GM10266 (cell line): Measurements from ENCODE around the gene SLC13A2.
"Not testable (repeated sequence)": the region's sequence is repeated elsewhere in the genome, so short reads cannot be mapped to it uniquely, and the experiment has no call there.

Experiments
- DNase-seq: peaks from one replicate; pipeline ENCODE4 v3.0.0; 2012; ENCODE audit errors: extremely low spot score
- TF ChIP-seq, protein P1 (sequence below): IDR thresholded peaks from 2 replicates; pipeline ENCODE4 v1.5.1; 2012; ENCODE audit warnings: mild to moderate bottlenecking, low read depth; ENCODE audit not compliant: control insufficient read depth, insufficient read depth; ENCODE audit errors: missing control alignments

Gene SLC13A2

GRCh38 chr17:28466521-28467048 is 6.9 kb upstream of the SLC13A2 start:
- TF ChIP-seq, protein P1, sequence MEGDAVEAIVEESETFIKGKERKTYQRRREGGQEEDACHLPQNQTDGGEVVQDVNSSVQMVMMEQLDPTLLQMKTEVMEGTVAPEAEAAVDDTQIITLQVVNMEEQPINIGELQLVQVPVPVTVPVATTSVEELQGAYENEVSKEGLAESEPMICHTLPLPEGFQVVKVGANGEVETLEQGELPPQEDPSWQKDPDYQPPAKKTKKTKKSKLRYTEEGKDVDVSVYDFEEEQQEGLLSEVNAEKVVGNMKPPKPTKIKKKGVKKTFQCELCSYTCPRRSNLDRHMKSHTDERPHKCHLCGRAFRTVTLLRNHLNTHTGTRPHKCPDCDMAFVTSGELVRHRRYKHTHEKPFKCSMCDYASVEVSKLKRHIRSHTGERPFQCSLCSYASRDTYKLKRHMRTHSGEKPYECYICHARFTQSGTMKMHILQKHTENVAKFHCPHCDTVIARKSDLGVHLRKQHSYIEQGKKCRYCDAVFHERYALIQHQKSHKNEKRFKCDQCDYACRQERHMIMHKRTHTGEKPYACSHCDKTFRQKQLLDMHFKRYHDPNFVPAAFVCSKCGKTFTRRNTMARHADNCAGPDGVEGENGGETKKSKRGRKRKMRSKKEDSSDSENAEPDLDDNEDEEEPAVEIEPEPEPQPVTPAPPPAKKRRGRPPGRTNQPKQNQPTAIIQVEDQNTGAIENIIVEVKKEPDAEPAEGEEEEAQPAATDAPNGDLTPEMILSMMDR = no peak
- DNase-seq = no peak

DNA sequence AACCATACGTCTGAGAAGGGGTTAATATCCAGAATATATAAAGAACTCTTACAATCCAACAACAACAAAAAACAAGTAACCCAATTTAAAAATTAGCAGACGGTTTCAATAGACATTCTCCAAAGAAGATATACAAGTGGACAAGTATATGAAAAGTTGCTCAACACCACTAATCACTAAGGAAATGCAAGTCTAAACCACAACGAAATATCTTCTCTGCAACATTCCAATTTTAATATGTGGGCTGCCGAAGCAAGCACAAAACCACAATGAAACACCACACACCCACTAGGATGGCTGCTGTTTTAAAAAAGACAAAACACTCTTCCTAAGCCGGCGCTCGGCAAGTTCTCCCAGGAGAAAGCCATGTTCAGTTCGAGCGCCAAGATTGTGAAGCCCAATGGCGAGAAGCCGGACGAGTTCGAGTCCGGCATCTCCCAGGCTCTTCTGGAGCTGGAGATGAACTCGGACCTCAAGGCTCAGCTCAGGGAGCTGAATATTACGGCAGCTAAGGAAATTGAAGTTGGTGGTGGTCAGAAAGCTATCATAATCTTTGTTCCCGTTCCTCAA is 5.9 kb upstream of the SLC13A2 start:
- TF ChIP-seq, protein P1 = no peak

GRCh38 chr17:28468033-28468735 is 5.3 kb upstream of the SLC13A2 start:
- DNase-seq = not testable (repeated sequence)

More for the DNA sequence above, 5.9 kb upstream of the SLC13A2 start:
- no peak for DNase-seq

- TF ChIP-seq, protein P1 = no peak
- DNase-seq = no peak
Observed at GRCh38 chr17:28468781-28469180, 4.7 kb upstream of the SLC13A2 start.

GRCh38 chr17:28469376-28469775 is 4.1 kb upstream of the SLC13A2 start:
- DNase-seq = no peak
- TF ChIP-seq, protein P1 = no peak

- TF ChIP-seq, protein P1 = no peak
- DNase-seq = no peak
Observed at GRCh38 chr17:28470266-28470913, 3.1 kb upstream of the SLC13A2 start.

GRCh38 chr17:28470914-28471366 is 2.5 kb upstream of the SLC13A2 start:
- TF ChIP-seq, protein P1 = no peak
- no peak for DNase-seq
